ENCODE data around the gene SPATA6L.
A peak's percentile ranks its signal among the peaks of the same experiment; 100 is the strongest.

SPATA6L gene

GRCh38 chr9:4581861-4582565 is 84.3 kb downstream of the SPATA6L start:
- peak; percentile 35 for DNase-seq

GRCh38 chr9:4581035-4581760 is 85.1 kb downstream of the SPATA6L start:
- peak; percentile 34 for DNase-seq

GRCh38 chr9:4579001-4579400 is 87.3 kb downstream of the SPATA6L start:
- peak; percentile 25 for DNase-seq

- DNase-seq, result no peak
Observed at GRCh38 chr9:4576448-4576847, 89.8 kb downstream of the SPATA6L start.

- DNase-seq, result no peak
Observed at GRCh38 chr9:4575997-4576396, 90.3 kb downstream of the SPATA6L start.

GRCh38 chr9:4574657-4575243 is 91.5 kb downstream of the SPATA6L start:
- DNase-seq, result no peak

GRCh38 chr9:4573634-4574389 is 92.5 kb downstream of the SPATA6L start:
- peak; percentile 3 for DNase-seq

GRCh38 chr9:4573176-4573575 is 93.1 kb downstream of the SPATA6L start:
- no peak for DNase-seq

- no peak for DNase-seq
Observed at GRCh38 chr9:4572184-4572826, 94.0 kb downstream of the SPATA6L start.

- no peak for DNase-seq
Observed at GRCh38 chr9:4569101-4569500, 97.2 kb downstream of the SPATA6L start.

GRCh38 chr9:4567601-4568000 is 98.7 kb downstream of the SPATA6L start:
- DNase-seq, result no peak

GRCh38 chr9:4566806-4567205 is 99.5 kb downstream of the SPATA6L start:
- DNase-seq, result no peak

GRCh38 chr9:4563105-4563504 is 103.2 kb downstream of the SPATA6L start:
- DNase-seq, result no peak

GRCh38 chr9:4559261-4560182 is 106.8 kb downstream of the SPATA6L start:
- DNase-seq, result no peak

GRCh38 chr9:4558371-4558998 is 107.8 kb downstream of the SPATA6L start:
- DNase-seq, result no peak

GRCh38 chr9:4555236-4555635 is 111.0 kb downstream of the SPATA6L start:
- DNase-seq, result no peak

GRCh38 chr9:4553951-4554381 is 112.3 kb downstream of the SPATA6L start:
- DNase-seq, result no peak

GRCh38 chr9:4550777-4551484 is 115.3 kb downstream of the SPATA6L start:
- DNase-seq, result no peak

- DNase-seq, result no peak
Observed at GRCh38 chr9:4549751-4550295, 116.5 kb downstream of the SPATA6L start.
